HCT116 (cell line): ENCODE measurements around the gene TTYH1. TPM values are rescaled to one million over a fixed set of nuclear protein-coding genes. Genes with fewer than 3 reads are reported as not detected.

Experiments used
- ATAC-seq: fragments of 200-7000 bp; cut with Tn5 transposase; 2 replicates; pipeline ENCODE4 v1.9.1; 2020; ENCODE audit warnings: mild to moderate bottlenecking, moderate library complexity
- BruUV-seq: library from RNA; stranded (reverse); fragments of 400-500 nt; replicated peaks from 2 replicates; lab custom pipeline; 2021; lab: Mats Ljungman, UMichigan
- CTCF ChIA-PET: fragments of 300-600 bp; sonication (Branson Sonifier 250); formaldehyde crosslinking; loops from one replicate; lab custom pipeline; 2021; ENCODE audit warnings: antibody characterized with exemption; lab: Charles Lee
- POLR2A ChIA-PET: fragments of 300-600, 350-600 bp; sonication (Branson Sonifier 250); formaldehyde crosslinking; loops from one replicate; lab custom pipeline; 2021; ENCODE audit warnings: antibody characterized with exemption; lab: Charles Lee
- RAD21 ChIA-PET, 2 experiments: fragments of 300-600 bp; sonication (Branson Sonifier 250); formaldehyde crosslinking; loops; one replicate each; lab custom pipeline; 2023; ENCODE audit warnings: low total read pairs in 2 of 2; ENCODE audit not compliant: uncharacterized antibody in 2 of 2, unreplicated experiment in 2 of 2, low non-redundant PET in 1 of 2; lab: Charles Lee
- DNase-seq: peaks from one replicate; pipeline ENCODE4 v3.0.0-alpha.2; 2010; ENCODE audit warnings: low read depth, low spot score
- H2AFZ ChIP-seq: fragments of 200-600 bp; shearing (Covaris generic), sonication (generic); 2 replicates; pipeline ENCODE4 v1.6.1; 2017; ENCODE audit warnings: low read depth, mixed run types, mixed read lengths, antibody characterized with exemption, low read length; ENCODE audit not compliant: poor library complexity, severe bottlenecking
- H3K27ac ChIP-seq: 2 replicates; pipeline ENCODE4 v1.5.1; 2012; ENCODE audit warnings: low read depth, low read length
- H3K27me3 ChIP-seq: fragments of 200-600 bp; sonication (generic); 2 replicates; pipeline ENCODE4 v1.6.1; 2016; ENCODE audit warnings: mixed run types, low read length, mixed read lengths; ENCODE audit not compliant: insufficient read depth
- H3K36me3 ChIP-seq, 2 experiments: fragments of 200-500 bp in 1 of 2; fragments of 200-600 bp in 1 of 2; sonication (Bioruptor generic) in 1 of 2; sonication (generic) in 1 of 2; 2 replicates each; pipeline versions ENCODE4 v1.5.1 to v1.6.1; 2014 to 2016; ENCODE audit warnings: low read length in 2 of 2, inconsistent platforms in 1 of 2, mixed read lengths in 1 of 2, mixed run types in 1 of 2; ENCODE audit not compliant: insufficient read depth in 2 of 2, control insufficient read depth in 1 of 2
- H3K4me1 ChIP-seq, 2 experiments: fragments of 200-600 bp in 1 of 2; sonication (generic) in 1 of 2; 2 replicates each; pipeline versions ENCODE4 v1.5.1 to v1.6.1; 2012 to 2017; ENCODE audit warnings: low read length in 2 of 2, inconsistent platforms in 1 of 2, mild to moderate bottlenecking in 1 of 2, mixed read lengths in 1 of 2, mixed run types in 1 of 2, moderate library complexity in 1 of 2; ENCODE audit not compliant: insufficient read depth in 2 of 2, control insufficient read depth in 1 of 2
- H3K4me2 ChIP-seq: fragments of 200-600 bp; sonication (generic); 2 replicates; pipeline ENCODE4 v1.6.1; 2017; ENCODE audit warnings: mixed run types, low read length, mixed read lengths
- H3K4me3 ChIP-seq, 2 experiments: fragments of 200-600 bp in 1 of 2; sonication (generic) in 1 of 2; replicated peaks in 1 of 2; 2 replicates each; pipeline ENCODE4 v1.5.1; 2011 to 2016; ENCODE audit warnings: low read length in 2 of 2, control low read depth in 1 of 2, low read depth in 1 of 2, mild to moderate bottlenecking in 1 of 2, mixed read lengths in 1 of 2, mixed run types in 1 of 2
- H3K79me2 ChIP-seq: fragments of 200-600 bp; sonication (generic); 2 replicates; pipeline ENCODE4 v1.6.1; 2017; ENCODE audit warnings: mild to moderate bottlenecking, mixed run types, low read length, moderate library complexity, mixed read lengths; ENCODE audit not compliant: insufficient read depth
- H3K9ac ChIP-seq: fragments of 200-600 bp; sonication (generic); 2 replicates; pipeline ENCODE4 v1.6.1; 2016; ENCODE audit warnings: low read length, mixed read lengths
- H3K9me2 ChIP-seq: fragments of 200-600 bp; sonication (generic), shearing (Covaris generic); 2 replicates; pipeline ENCODE4 v1.6.1; 2017; ENCODE audit warnings: mixed run types, mild to moderate bottlenecking, moderate library complexity; ENCODE audit not compliant: insufficient read depth
- H3K9me3 ChIP-seq, 2 experiments: fragments of 200-500 bp in 1 of 2; fragments of 200-600 bp in 1 of 2; sonication (Bioruptor generic) in 1 of 2; sonication (generic) in 1 of 2; 2 replicates each; pipeline ENCODE4 v1.6.1; 2014 to 2017; ENCODE audit warnings: low read length in 2 of 2, mixed read lengths in 2 of 2, inconsistent platforms in 1 of 2, low read depth in 1 of 2, mild to moderate bottlenecking in 1 of 2, mixed run types in 1 of 2, moderate library complexity in 1 of 2; ENCODE audit not compliant: control insufficient read depth in 1 of 2, insufficient read depth in 1 of 2
- H4K20me1 ChIP-seq: fragments of 200-600 bp; sonication (generic), shearing (Covaris generic); 2 replicates; pipeline ENCODE4 v1.6.1; 2017; ENCODE audit warnings: mixed run types, mild to moderate bottlenecking, moderate library complexity; ENCODE audit not compliant: insufficient read depth
- CBX3 ChIP-seq: IDR thresholded peaks from 2 replicates; pipeline ENCODE4 v1.6.1; 2012; ENCODE audit warnings: low read depth
- EGR1 ChIP-seq: IDR thresholded peaks from 2 replicates; pipeline ENCODE4 v1.6.1; 2012; ENCODE audit warnings: low read depth
- ELF1 ChIP-seq: IDR thresholded peaks from 2 replicates; pipeline ENCODE4 v1.6.1; 2012; ENCODE audit warnings: low read depth, borderline replicate concordance
- EZH2 ChIP-seq: fragments of 200-600 bp; sonication (generic); IDR thresholded peaks from 2 replicates; pipeline ENCODE4 v1.6.1; 2017; ENCODE audit warnings: antibody characterized with exemption, mixed run types
- EZH2phosphoT487 ChIP-seq: fragments of 200-600 bp; IDR thresholded peaks from 2 replicates; pipeline ENCODE4 v1.6.1; 2018; ENCODE audit warnings: antibody characterized with exemption, borderline replicate concordance
- FOSL1 ChIP-seq: IDR thresholded peaks from 2 replicates; pipeline ENCODE4 v1.6.1; 2012; ENCODE audit warnings: low read depth
- JUND ChIP-seq: IDR thresholded peaks from 2 replicates; pipeline ENCODE4 v1.6.1; 2012
- POLR2A ChIP-seq: IDR thresholded peaks from 2 replicates; pipeline ENCODE4 v1.7.0; 2011; ENCODE audit warnings: borderline replicate concordance; ENCODE audit not compliant: insufficient read depth, insufficient read length; ENCODE audit errors: extremely low read depth
- POLR2AphosphoS5 ChIP-seq: IDR thresholded peaks from 2 replicates; pipeline ENCODE4 v1.6.1; 2011; ENCODE audit warnings: mild to moderate bottlenecking, low read depth, low read length, moderate library complexity
- RAD21 ChIP-seq: IDR thresholded peaks from 2 replicates; pipeline ENCODE4 v1.6.1; 2012; ENCODE audit warnings: low read depth, mild to moderate bottlenecking
- SP1 ChIP-seq: IDR thresholded peaks from 2 replicates; pipeline ENCODE4 v1.6.1; 2012; ENCODE audit warnings: low read depth
- SRF ChIP-seq: IDR thresholded peaks from 2 replicates; pipeline ENCODE4 v1.6.1; 2012; ENCODE audit warnings: low read depth
- TCF7L2 ChIP-seq: IDR thresholded peaks from 2 replicates; pipeline ENCODE4 v1.7.0; 2011; ENCODE audit warnings: borderline replicate concordance, inconsistent platforms; ENCODE audit not compliant: insufficient read depth, insufficient read length; ENCODE audit errors: extremely low read depth
- YY1 ChIP-seq: IDR thresholded peaks from 2 replicates; pipeline ENCODE4 v1.6.1; 2011; ENCODE audit warnings: low read length, low read depth, moderate library complexity, mild to moderate bottlenecking; ENCODE audit not compliant: insufficient replicate concordance; ENCODE audit errors: extremely low read depth
- ZFX ChIP-seq: fragments of 450-650 bp; IDR thresholded peaks from 2 replicates; pipeline ENCODE4 v1.6.1; 2017
- ZNF274 ChIP-seq: fragments of 200-500 bp; sonication (Bioruptor generic); IDR thresholded peaks from 2 replicates; pipeline ENCODE4 v1.6.1; 2014; ENCODE audit warnings: mild to moderate bottlenecking, low read depth, low read length, inconsistent platforms
- intact Hi-C: fragments of 100-400 bp; cut with micrococcal nuclease; formaldehyde crosslinking; loops from 2 replicates; pipeline ENCODE4 v1.10.0; 2022
- total RNA-seq: library from RNA; stranded (reverse); gene quantifications from one replicate; pipeline ENCODE4 v1.2.1, GENCODE V29; 2021; ENCODE audit not compliant: unreplicated experiment
- TF ChIP-seq, protein P1 (sequence below): IDR thresholded peaks from 2 replicates; pipeline ENCODE4 v1.6.1; 2012
- TF ChIP-seq, protein P2 (sequence below): IDR thresholded peaks from 2 replicates; pipeline ENCODE4 v1.6.1; 2011; ENCODE audit warnings: mild to moderate bottlenecking, low read length, moderate library complexity; ENCODE audit not compliant: insufficient replicate concordance; ENCODE audit errors: extremely low read depth
- TF ChIP-seq, protein P3 (sequence below): IDR thresholded peaks from 2 replicates; pipeline ENCODE4 v1.6.1; 2012; ENCODE audit warnings: low read depth

TTYH1 gene
- total RNA-seq, 1 experiment from 2014 or later: 0.37 TPM

DNA sequence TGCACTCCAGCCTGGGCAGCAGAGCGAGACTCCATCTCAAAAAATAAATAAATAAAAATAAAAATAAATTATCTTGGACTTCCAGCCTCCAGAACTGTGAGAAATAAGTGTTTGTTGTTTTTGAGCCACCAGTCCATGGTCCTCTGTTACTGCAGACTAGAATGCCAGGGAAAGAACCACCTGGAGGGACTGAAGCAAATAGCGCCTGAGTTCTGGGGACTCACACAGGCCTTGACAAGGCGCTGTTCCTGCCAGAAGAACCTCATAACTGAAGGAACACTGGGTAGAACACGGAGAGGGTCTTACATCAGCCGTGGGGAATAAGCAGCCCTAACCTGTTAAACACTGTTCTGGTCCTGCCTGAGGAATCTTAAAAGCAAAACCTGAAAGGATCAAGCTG is 25.4 kb downstream of the TTYH1 start (continued):
- TF ChIP-seq SP1 (no peak), EGR1 (no peak), CBX3 (no peak), ZNF274 (no peak), TCF7L2 (no peak), POLR2A (no peak), EZH2 (no peak), POLR2AphosphoS5 (no peak), ZFX (no peak), EZH2phosphoT487 (no peak), FOSL1 (no peak), ELF1 (no peak)
- TF ChIP-seq, protein P1, sequence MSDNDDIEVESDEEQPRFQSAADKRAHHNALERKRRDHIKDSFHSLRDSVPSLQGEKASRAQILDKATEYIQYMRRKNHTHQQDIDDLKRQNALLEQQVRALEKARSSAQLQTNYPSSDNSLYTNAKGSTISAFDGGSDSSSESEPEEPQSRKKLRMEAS: no peak
- TF ChIP-seq, protein P2, sequence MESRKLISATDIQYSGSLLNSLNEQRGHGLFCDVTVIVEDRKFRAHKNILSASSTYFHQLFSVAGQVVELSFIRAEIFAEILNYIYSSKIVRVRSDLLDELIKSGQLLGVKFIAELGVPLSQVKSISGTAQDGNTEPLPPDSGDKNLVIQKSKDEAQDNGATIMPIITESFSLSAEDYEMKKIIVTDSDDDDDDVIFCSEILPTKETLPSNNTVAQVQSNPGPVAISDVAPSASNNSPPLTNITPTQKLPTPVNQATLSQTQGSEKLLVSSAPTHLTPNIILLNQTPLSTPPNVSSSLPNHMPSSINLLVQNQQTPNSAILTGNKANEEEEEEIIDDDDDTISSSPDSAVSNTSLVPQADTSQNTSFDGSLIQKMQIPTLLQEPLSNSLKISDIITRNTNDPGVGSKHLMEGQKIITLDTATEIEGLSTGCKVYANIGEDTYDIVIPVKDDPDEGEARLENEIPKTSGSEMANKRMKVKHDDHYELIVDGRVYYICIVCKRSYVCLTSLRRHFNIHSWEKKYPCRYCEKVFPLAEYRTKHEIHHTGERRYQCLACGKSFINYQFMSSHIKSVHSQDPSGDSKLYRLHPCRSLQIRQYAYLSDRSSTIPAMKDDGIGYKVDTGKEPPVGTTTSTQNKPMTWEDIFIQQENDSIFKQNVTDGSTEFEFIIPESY: no peak

DNA sequence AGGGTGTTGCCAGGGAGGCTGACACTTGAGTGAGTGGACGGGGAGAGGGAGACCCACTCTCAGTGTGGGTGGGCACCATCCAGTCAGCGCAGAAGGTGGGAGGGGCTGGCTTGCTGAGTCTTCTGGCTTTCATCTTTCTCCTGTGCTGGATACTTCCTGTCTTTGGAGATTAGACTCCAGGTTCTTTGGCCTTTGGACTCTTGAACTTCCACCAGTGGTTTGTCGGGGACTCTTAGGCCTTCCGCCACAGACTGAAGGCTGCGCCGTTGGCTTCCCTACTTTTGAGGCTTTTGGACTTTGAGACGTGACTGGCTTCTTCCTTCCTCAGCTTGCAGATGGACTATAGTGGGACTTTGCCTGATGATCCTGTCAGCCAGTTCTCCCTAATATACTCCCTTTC is 29.5 kb downstream of the TTYH1 start:
- no peak for DNase-seq
- Histone ChIP-seq H3K4me1 (peaks cover 5 to 13% of the 10 kb centered on the region in 2 experiments; a peak in 3 of 4 replicates), H3K4me3 (no peak overlapping the region), H3K9me2 (no peaks in the 10 kb centered on the region), H3K9ac (no peak overlapping the region), H3K9me3 (no peaks in the 10 kb centered on the region), H4K20me1 (no peaks in the 10 kb centered on the region), H2AFZ (no peak overlapping the region), H3K4me2 (no peak overlapping the region), H3K27ac (no peak overlapping the region), H3K27me3 (no peaks in the 10 kb centered on the region), H3K36me3 (peaks cover 3 to 7% of the 10 kb centered on the region in 2 experiments; a peak in 2 of 4 replicates), H3K79me2 (peaks cover 36% of the 10 kb centered on the region)
- TF ChIP-seq YY1 (no peak), SRF (no peak), TCF7L2 (no peak), EZH2 (no peak), JUND (no peak), CBX3 (no peak), RAD21 (no peak), FOSL1 (no peak)
- TF ChIP-seq, protein P3, sequence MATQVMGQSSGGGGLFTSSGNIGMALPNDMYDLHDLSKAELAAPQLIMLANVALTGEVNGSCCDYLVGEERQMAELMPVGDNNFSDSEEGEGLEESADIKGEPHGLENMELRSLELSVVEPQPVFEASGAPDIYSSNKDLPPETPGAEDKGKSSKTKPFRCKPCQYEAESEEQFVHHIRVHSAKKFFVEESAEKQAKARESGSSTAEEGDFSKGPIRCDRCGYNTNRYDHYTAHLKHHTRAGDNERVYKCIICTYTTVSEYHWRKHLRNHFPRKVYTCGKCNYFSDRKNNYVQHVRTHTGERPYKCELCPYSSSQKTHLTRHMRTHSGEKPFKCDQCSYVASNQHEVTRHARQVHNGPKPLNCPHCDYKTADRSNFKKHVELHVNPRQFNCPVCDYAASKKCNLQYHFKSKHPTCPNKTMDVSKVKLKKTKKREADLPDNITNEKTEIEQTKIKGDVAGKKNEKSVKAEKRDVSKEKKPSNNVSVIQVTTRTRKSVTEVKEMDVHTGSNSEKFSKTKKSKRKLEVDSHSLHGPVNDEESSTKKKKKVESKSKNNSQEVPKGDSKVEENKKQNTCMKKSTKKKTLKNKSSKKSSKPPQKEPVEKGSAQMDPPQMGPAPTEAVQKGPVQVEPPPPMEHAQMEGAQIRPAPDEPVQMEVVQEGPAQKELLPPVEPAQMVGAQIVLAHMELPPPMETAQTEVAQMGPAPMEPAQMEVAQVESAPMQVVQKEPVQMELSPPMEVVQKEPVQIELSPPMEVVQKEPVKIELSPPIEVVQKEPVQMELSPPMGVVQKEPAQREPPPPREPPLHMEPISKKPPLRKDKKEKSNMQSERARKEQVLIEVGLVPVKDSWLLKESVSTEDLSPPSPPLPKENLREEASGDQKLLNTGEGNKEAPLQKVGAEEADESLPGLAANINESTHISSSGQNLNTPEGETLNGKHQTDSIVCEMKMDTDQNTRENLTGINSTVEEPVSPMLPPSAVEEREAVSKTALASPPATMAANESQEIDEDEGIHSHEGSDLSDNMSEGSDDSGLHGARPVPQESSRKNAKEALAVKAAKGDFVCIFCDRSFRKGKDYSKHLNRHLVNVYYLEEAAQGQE: no peak
- BruUV-seq: no TSS peak
- POLR2A ChIA-PET: no interaction called here
- CTCF ChIA-PET: no interaction called here
- no peak for ATAC-seq
- intact Hi-C loops: no loop called here
- RAD21 ChIA-PET: no interaction called here
